ENCODE data around the gene TIMM23B. TPM values are rescaled to one million over a fixed set of nuclear protein-coding genes. Genes with fewer than 3 reads are reported as not detected.
"Not testable (repeated sequence)": the region's sequence is repeated elsewhere in the genome, so short reads cannot be mapped to it uniquely, and the experiment has no call there.

TIMM23B gene
- total RNA-seq, 1 experiment from 2014 or later: 24.2 TPM

- H4K5ac ChIP-seq (ENCODE audit: insufficient read length, low read depth, low read length); H3T11ph ChIP-seq (ENCODE audit: low read length); H3K9me3 Mint-ChIP-seq; DNase-seq; H3K9me3 ChIP-seq (ENCODE audit: control insufficient read depth, low read depth, low read length); H2BK5ac ChIP-seq (ENCODE audit: insufficient read length, low read length); H2BK120ac ChIP-seq (ENCODE audit: low read depth, low read length, poor library complexity, severe bottlenecking); H4K8ac ChIP-seq (replicated peaks; ENCODE audit: insufficient read length, low read depth, low read length); H3K36me3 Mint-ChIP-seq (ENCODE audit: insufficient read depth in 1 of 3, low read depth in 3 of 3); H3K4me2 ChIP-seq (ENCODE audit: insufficient read depth, insufficient read length, low read length); H3K23ac ChIP-seq (ENCODE audit: insufficient read length, low read depth, low read length); H2BK12ac ChIP-seq (ENCODE audit: insufficient read length, low read depth, low read length); H3K4me3 Mint-ChIP-seq; H3K4me1 ChIP-seq (ENCODE audit: insufficient read depth, low read length); H3K27ac ChIP-seq (ENCODE audit: insufficient read length, low read depth, low read length); H3K27me3 ChIP-seq (ENCODE audit: insufficient read depth, low read length); H3K14ac ChIP-seq (ENCODE audit: insufficient read depth, low read length); H3K79me2 ChIP-seq (ENCODE audit: insufficient read depth, low read length); H3K79me1 ChIP-seq (ENCODE audit: insufficient read depth, low read depth, low read length, poor library complexity, severe bottlenecking); H3K27ac Mint-ChIP-seq; H4K20me1 ChIP-seq (ENCODE audit: control insufficient read depth, insufficient read depth, insufficient read length); H3K27me3 Mint-ChIP-seq (ENCODE audit: low read depth); H2BK20ac ChIP-seq (ENCODE audit: low read depth, low read length, poor library complexity, severe bottlenecking); H3K18ac ChIP-seq (ENCODE audit: insufficient read length, low read depth, low read length); H2AFZ ChIP-seq (ENCODE audit: low read length); H3K4ac ChIP-seq (ENCODE audit: low read depth, low read length); H4K91ac ChIP-seq (ENCODE audit: insufficient read length, low read depth, low read length); H2AK5ac ChIP-seq (ENCODE audit: insufficient read length, low read length); H3K9ac ChIP-seq (ENCODE audit: extremely low read depth, insufficient read length, low read length); H2BK15ac ChIP-seq (ENCODE audit: low read depth, low read length); H3K4me1 Mint-ChIP-seq; H3K23me2 ChIP-seq (ENCODE audit: insufficient read length, low read depth, low read length, poor library complexity, severe bottlenecking); H3K56ac ChIP-seq (ENCODE audit: insufficient read length, low read depth, low read length): not testable (repeated sequence)
- no CpG with 5 or more reads among the region's 13 CpGs for WGBS (ENCODE audit: extremely low coverage, insufficient read length, low lambda C conversion rate)
Observed at GRCh38 chr10:50020451-50021024, 78.7 kb downstream of the TIMM23B start.

Data from H9 (cell line).